Ecto neural progenitor cell (in vitro differentiated cells): Measurements from ENCODE around the gene TBC1D25.

Source experiments
- DNase-seq: peaks from one replicate; pipeline ENCODE4 v3.0.0-alpha.2; 2018; ENCODE audit warnings: low spot score

Gene TBC1D25

GRCh38 chrX:48601741-48602394 is 62.4 kb downstream of the TBC1D25 start:
- DNase-seq = no peak

- DNase-seq = no peak
Measured at GRCh38 chrX:48604701-48605100, 65.2 kb downstream of the TBC1D25 start.

- DNase-seq = no peak
Measured at GRCh38 chrX:48606091-48606490, 66.6 kb downstream of the TBC1D25 start.

GRCh38 chrX:48611703-48612102 is 72.2 kb downstream of the TBC1D25 start:
- no peak for DNase-seq
